ENCODE results near the gene MPL. TPM values are rescaled to one million over a fixed set of nuclear protein-coding genes. Genes with fewer than 3 reads are reported as not detected.

Gene MPL
- total and polyA plus RNA-seq, 2 of the 13 experiments (the other 11 are each of a cell fraction or from before 2014, with no cell fraction given), result not detected

GRCh38 chr1:43389326-43390313, 52.0 kb downstream of the MPL start, which contains the start of the genes MED8 and SZT2 (continued):
- TF ChIP-seq, protein P1, sequence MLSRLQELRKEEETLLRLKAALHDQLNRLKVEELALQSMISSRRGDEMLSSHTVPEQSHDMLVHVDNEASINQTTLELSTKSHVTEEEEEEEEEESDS (CRISPR knock-in tag; IDR thresholded peaks at IDR 0.05; ENCODE audit: borderline replicate concordance), result peak; percentile 33; the same call in 1 of the 2 replicates
- TF ChIP-seq ZNF451 (CRISPR knock-in tag; IDR thresholded peaks at IDR 0.05), result no peak
- peak; percentile 84 for TF ChIP-seq ZNF501 (CRISPR knock-in tag; IDR thresholded peaks at IDR 0.05)
- peak; percentile 81; the same call in 1 of the 2 replicates for TF ChIP-seq ZNF335 (CRISPR knock-in tag; IDR thresholded peaks at IDR 0.05)
- TF ChIP-seq, protein P2, sequence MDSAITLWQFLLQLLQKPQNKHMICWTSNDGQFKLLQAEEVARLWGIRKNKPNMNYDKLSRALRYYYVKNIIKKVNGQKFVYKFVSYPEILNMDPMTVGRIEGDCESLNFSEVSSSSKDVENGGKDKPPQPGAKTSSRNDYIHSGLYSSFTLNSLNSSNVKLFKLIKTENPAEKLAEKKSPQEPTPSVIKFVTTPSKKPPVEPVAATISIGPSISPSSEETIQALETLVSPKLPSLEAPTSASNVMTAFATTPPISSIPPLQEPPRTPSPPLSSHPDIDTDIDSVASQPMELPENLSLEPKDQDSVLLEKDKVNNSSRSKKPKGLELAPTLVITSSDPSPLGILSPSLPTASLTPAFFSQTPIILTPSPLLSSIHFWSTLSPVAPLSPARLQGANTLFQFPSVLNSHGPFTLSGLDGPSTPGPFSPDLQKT (CRISPR knock-in tag; IDR thresholded peaks at IDR 0.05; ENCODE audit: borderline replicate concordance), result no peak
- TF ChIP-seq, protein P3, sequence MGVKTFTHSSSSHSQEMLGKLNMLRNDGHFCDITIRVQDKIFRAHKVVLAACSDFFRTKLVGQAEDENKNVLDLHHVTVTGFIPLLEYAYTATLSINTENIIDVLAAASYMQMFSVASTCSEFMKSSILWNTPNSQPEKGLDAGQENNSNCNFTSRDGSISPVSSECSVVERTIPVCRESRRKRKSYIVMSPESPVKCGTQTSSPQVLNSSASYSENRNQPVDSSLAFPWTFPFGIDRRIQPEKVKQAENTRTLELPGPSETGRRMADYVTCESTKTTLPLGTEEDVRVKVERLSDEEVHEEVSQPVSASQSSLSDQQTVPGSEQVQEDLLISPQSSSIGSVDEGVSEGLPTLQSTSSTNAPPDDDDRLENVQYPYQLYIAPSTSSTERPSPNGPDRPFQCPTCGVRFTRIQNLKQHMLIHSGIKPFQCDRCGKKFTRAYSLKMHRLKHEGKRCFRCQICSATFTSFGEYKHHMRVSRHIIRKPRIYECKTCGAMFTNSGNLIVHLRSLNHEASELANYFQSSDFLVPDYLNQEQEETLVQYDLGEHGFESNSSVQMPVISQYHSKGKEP (CRISPR knock-in tag; IDR thresholded peaks at IDR 0.05), result no peak
- no peak for TF ChIP-seq MATR3 (CRISPR knock-in tag; IDR thresholded peaks at IDR 0.05)
- TF ChIP-seq, protein P4, sequence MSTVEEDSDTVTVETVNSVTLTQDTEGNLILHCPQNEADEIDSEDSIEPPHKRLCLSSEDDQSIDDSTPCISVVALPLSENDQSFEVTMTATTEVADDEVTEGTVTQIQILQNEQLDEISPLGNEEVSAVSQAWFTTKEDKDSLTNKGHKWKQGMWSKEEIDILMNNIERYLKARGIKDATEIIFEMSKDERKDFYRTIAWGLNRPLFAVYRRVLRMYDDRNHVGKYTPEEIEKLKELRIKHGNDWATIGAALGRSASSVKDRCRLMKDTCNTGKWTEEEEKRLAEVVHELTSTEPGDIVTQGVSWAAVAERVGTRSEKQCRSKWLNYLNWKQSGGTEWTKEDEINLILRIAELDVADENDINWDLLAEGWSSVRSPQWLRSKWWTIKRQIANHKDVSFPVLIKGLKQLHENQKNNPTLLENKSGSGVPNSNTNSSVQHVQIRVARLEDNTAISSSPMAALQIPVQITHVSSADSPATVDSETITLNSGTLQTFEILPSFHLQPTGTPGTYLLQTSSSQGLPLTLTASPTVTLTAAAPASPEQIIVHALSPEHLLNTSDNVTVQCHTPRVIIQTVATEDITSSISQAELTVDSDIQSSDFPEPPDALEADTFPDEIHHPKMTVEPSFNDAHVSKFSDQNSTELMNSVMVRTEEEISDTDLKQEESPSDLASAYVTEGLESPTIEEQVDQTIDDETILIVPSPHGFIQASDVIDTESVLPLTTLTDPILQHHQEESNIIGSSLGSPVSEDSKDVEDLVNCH (CRISPR knock-in tag; IDR thresholded peaks at IDR 0.05), result no peak
- TF ChIP-seq MTF1 (CRISPR knock-in tag; IDR thresholded peaks at IDR 0.05), result no peak
- peak; percentile 75; the same call in 1 of the 2 replicates for TF ChIP-seq CAMTA2 (CRISPR knock-in tag; IDR thresholded peaks at IDR 0.05; ENCODE audit: borderline replicate concordance)
- no peak for TF ChIP-seq HMGA1 (CRISPR knock-in tag; conservative IDR thresholded peaks at IDR 0.05)
- TF ChIP-seq SP2 (CRISPR knock-in tag; IDR thresholded peaks at IDR 0.05), result peak; percentile 94
- no peak for TF ChIP-seq ZNF672 (CRISPR knock-in tag; IDR thresholded peaks at IDR 0.05)
- peak; percentile 90 for TF ChIP-seq ZNF687 (CRISPR knock-in tag; IDR thresholded peaks at IDR 0.05)
- TF ChIP-seq, protein P5, sequence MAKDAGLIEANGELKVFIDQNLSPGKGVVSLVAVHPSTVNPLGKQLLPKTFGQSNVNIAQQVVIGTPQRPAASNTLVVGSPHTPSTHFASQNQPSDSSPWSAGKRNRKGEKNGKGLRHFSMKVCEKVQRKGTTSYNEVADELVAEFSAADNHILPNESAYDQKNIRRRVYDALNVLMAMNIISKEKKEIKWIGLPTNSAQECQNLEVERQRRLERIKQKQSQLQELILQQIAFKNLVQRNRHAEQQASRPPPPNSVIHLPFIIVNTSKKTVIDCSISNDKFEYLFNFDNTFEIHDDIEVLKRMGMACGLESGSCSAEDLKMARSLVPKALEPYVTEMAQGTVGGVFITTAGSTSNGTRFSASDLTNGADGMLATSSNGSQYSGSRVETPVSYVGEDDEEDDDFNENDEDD (CRISPR knock-in tag; IDR thresholded peaks at IDR 0.05; ENCODE audit: borderline replicate concordance), result peak; percentile 61; the same call in 1 of the 2 replicates

Data from HepG2 (cell line).